Small intestine (tissue), 7 donors: Measurements from ENCODE around the gene USP28. TPM values are rescaled to one million over a fixed set of nuclear protein-coding genes. Genes with fewer than 3 reads are reported as not detected.

Experiments used
- DNase-seq, 2 donors: peaks; one replicate each; pipeline versions ENCODE4 v3.0.0 to v3.0.0-alpha.2; 2013
- FAIRE-seq: peaks from 2 replicates; lab custom pipeline; 2012; peaks lifted over from hg19 to GRCh38; lab: Jason Lieb, UNC
- H3K27ac ChIP-seq, 3 donors: one replicate each; pipeline ENCODE4 v1.5.1; 2013; ENCODE audit warnings: low read length in 2 of 3, mild to moderate bottlenecking in 2 of 3, control low read depth in 1 of 3, inconsistent platforms in 1 of 3, low read depth in 1 of 3, moderate library complexity in 1 of 3
- H3K27me3 ChIP-seq, 3 donors: one replicate each; pipeline ENCODE4 v1.6.1; 2013; ENCODE audit warnings: low read length in 3 of 3, inconsistent platforms in 1 of 3; ENCODE audit not compliant: control insufficient read depth in 3 of 3, insufficient read depth in 3 of 3
- H3K36me3 ChIP-seq, 3 donors: one replicate each; pipeline ENCODE4 v1.6.1; 2013; ENCODE audit warnings: low read length in 3 of 3, inconsistent platforms in 1 of 3, low read depth in 1 of 3, mild to moderate bottlenecking in 1 of 3, moderate library complexity in 1 of 3; ENCODE audit not compliant: control insufficient read depth in 3 of 3, insufficient read depth in 2 of 3
- H3K4me1 ChIP-seq, 3 donors: one replicate each; pipeline ENCODE4 v1.6.1; 2013; ENCODE audit warnings: low read length in 2 of 3, inconsistent platforms in 1 of 3, low read depth in 1 of 3, mild to moderate bottlenecking in 1 of 3, moderate library complexity in 1 of 3; ENCODE audit not compliant: control insufficient read depth in 3 of 3, insufficient read depth in 2 of 3
- H3K4me3 ChIP-seq, 3 donors: one replicate each; pipeline ENCODE4 v1.5.1; 2013; ENCODE audit warnings: low read length in 3 of 3, control low read depth in 1 of 3, inconsistent platforms in 1 of 3, low read depth in 1 of 3, mild to moderate bottlenecking in 1 of 3, moderate library complexity in 1 of 3
- H3K9me3 ChIP-seq, 2 donors: one replicate each; pipeline ENCODE4 v1.6.1; 2013; ENCODE audit warnings: low read depth in 1 of 2, low read length in 1 of 2; ENCODE audit not compliant: control insufficient read depth in 2 of 2, insufficient read depth in 1 of 2
- WGBS, 3 donors: extraction: QIAGEN DNeasy Blood & Tissue Kit; methylation state at CpG; one replicate each; pipeline ENCODE4 v1.1.7; 2013; 5-methylcytosine and 5-hydroxymethylcytosine counted together
- polyA plus RNA-seq, 4 donors: library from polyadenylated mRNA; stranded (reverse) in 3 of 4; unstranded in 1 of 4; fragments of 200-250 nt in 3 of 4; fragments of 120-200 nt in 1 of 4; gene quantifications; one replicate each; pipeline versions ENCODE4 v1.2.1 to v1.2.3, GENCODE V29; 2013
- donor health status: healthy with polysubstance abuse.
- donor health status: control.
- donor health status: control.
- donor health status: Bipolar disorder and iron deficiency.
- donor health status: healthy.

USP28 gene
- polyA plus RNA-seq, 4 donors: 5.1 to 28.9 (median 8.3) TPM

DNA sequence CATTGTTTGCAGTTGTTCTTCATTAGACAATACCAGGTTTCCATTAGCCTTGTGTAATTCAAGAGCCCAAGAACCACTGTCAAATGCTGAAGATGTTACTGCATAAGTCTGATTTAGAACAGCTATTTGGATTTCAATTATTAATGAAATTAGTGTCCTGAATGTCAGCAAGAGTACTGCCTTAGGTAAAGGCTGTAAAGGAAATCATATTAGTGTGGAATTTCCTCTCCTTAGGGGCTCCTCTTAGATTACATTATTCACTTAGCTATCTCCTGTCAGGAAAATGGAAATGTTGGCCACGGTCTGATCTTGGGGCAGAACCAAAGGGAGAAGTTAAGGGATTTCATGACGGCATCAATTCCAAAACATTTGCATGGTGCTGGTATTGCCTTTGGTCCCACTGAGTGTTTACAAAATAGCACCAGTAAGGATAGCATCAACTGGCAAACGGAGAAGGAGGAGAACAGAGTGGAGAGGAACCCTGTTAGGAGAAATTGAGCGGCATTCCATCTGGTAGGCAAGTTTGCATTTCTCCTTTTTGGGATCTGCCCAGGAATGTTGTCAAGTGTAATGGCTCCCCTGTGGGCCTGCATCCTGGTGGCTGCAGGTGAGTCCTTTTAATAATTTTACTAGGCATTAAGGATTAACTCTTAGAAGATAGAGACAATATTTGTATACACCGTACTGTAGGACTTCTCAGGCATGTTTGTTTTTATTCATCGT, 29.2 kb upstream of the USP28 start, which contains the start of gene HTR3B:
Gene HTR3B (plus strand): TSS at position 418 of the 723 bp plus-strand sequence. CDS start 138 bp downstream, at position 556.
- H3K4me1 ChIP-seq: peaks cover 0 to 9% (median 0%) of the 10 kb centered on the region in 3 donors
- H3K9me3 ChIP-seq: peaks cover 0 to 5% of the 10 kb centered on the region in 2 donors
- H3K27ac ChIP-seq: peak within 1 kb of the TSS in 1 of 3 donors; percentile 75
- H3K36me3 ChIP-seq: no peaks in the 10 kb centered on the region
- DNase-seq: no peak
- H3K27me3 ChIP-seq: no peaks in the 10 kb centered on the region
- no peak within 1 kb of the TSS for H3K4me3 ChIP-seq
- WGBS, 3 donors: 71 to 90% (median 89%) methylated on average over 6 of the region's 6 CpGs
- FAIRE-seq: no peak

DNA sequence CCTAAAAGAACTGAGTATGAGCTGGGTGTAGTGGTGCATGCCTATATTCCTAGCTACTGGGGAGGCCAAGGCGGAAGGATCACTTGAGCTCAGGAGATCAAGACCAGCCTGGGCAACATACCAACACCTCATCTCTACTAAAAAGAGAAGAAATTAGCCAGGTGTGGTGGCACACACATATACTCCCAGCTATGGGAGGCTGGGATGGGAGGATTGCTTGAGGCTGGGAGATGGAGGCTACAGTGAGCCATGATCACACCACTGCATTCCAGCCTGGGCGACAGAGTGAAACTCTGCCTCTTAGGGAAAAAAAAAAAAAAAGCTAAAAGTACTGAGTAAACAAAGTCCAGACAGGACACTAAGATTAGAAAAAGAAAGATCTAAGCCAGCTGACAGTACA, 25.8 kb upstream of the USP28 start:
- Histone ChIP-seq H3K4me1 (peaks cover 0 to 3% (median 0%) of the 10 kb centered on the region in 3 donors), H3K27ac (no peak overlapping the region), H3K9me3 (peaks cover 0 to 5% of the 10 kb centered on the region in 2 donors), H3K36me3 (no peaks in the 10 kb centered on the region), H3K4me3 (no peak overlapping the region), H3K27me3 (no peaks in the 10 kb centered on the region)
- no peak for FAIRE-seq
- no peak for DNase-seq
- WGBS, 3 donors: 68 to 73% (median 70%) methylated on average over 2 of the region's 2 CpGs

DNA sequence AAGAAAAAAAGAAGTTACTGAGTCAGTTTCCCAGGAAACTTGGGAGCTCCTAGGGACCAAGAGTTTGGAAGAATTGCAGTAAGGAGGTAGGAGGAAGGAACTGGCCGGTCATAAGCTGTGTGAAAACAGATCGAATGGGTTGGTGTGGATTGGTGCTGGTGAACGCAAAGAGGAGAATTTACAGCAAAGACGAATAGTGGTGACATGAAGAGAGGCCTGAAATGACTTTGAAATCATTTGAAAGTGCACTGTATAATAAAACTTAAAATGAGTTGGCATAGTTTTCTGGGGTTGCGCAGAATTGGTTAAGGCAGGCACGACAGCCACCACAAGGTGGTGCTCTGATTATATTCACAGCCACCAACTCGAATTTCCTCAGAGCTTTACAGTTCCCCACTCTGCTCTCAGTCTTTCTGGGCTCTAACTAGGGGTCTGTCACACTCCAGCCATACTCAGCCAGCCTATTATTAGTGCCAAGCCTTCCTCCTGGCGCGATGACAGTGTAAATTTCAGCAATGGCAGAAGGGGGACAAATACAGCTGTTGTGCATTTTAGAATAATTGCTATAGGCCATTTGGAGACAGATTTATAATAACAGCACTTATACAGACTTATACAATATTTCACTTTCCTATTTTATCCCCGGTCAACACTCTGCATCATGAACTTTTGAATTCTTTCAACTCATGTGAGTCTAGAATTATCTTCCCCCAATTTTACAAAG, 20.9 kb upstream of the USP28 start:
- Histone ChIP-seq H3K27me3 (no peaks in the 10 kb centered on the region), H3K9me3 (peaks cover 0 to 5% of the 10 kb centered on the region in 2 donors), H3K36me3 (no peaks in the 10 kb centered on the region), H3K4me3 (no peak overlapping the region), H3K4me1 (no peaks in the 10 kb centered on the region), H3K27ac (no peak overlapping the region)
- DNase-seq (peak; percentile 53 to 64), FAIRE-seq (no peak)
- 25 to 28% (median 26%) methylated on average over 10 of the region's 10 CpGs for WGBS, 3 donors

DNA sequence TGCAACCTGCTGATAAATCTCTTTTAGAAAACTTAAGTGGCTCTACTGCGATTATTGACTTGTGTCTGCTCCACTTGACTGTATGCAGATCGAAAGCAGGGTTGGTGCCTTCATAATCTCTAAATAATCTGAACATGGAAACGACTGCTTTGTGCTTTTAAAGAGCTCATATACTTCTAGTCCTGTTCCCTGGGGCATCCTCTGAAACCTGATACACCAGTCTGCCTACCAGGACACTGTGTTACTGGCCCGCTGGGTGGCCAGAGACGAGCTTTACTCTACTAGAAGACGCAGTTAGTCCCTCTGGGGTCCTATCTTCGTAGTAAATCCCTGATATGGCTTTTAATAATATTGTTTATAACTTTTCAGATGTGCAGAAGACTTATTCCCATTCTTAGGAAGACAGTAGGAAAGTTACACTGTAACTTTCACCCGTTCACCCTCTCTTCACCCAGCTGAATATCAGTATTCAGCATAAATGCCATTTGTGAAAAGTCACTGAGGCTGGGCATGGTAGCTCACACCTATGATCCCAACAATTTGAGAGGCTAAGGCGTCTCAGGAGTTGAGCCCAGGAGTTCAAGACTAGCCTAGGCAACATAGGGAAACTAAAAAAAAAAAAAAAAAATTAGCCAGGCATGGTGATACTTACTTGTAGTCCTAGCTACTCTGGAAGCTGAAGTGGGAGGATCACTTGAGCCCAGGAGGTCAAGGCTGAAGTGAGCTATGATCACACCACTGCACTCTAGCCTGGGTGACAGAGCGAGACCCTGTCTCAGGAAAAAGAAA, 20.2 kb upstream of the USP28 start:
- FAIRE-seq (no peak), DNase-seq (no peak)

DNA sequence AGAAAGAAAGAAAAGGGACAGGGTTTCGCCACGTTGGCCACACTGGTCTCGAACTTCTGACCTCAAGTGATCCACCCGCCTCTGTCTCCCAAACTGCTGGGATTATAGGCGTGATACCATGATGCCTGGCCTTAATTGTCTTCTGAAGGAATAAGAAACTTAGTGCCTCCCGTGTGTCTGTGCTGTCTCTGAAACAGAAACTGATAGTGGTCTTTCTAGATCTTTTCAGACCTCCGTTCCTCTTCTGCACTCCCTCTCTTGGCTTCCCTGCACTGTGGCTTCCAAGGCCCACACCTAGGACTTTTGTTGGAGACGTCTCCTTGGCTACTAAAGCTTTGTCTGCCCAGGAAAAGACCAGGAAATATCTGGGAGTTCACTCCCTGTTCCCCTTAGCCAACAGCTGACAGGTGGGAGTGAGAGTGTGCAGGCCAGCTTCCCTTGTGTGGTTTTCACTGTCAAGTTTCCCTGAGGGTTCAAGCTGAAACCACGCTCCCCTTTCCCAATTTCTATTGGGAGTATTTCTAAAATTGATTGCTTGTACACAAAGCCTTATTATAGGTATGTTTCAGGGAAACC, 19.1 kb upstream of the USP28 start:
- no peaks in the 10 kb centered on the region for H3K4me1 ChIP-seq
- H3K36me3 ChIP-seq: no peaks in the 10 kb centered on the region
- H3K4me3 ChIP-seq: no peak overlapping the region
- H3K27me3 ChIP-seq: no peaks in the 10 kb centered on the region
- FAIRE-seq (no peak), DNase-seq (no peak)
- WGBS, 3 donors: 51 to 61% (median 59%) methylated on average over 9 of the region's 9 CpGs
- H3K27ac ChIP-seq: no peak overlapping the region
- H3K9me3 ChIP-seq: no peaks in the 10 kb centered on the region

More for the DNA sequence above, 20.2 kb upstream of the USP28 start:
- no peaks in the 10 kb centered on the region for H3K9me3 ChIP-seq
- H3K27ac ChIP-seq: no peak overlapping the region
- H3K27me3 ChIP-seq: no peaks in the 10 kb centered on the region
- WGBS, 3 donors: 70 to 72% (median 70%) methylated on average over 10 of the region's 10 CpGs
- no peak overlapping the region for H3K4me3 ChIP-seq
- H3K4me1 ChIP-seq: no peaks in the 10 kb centered on the region
- no peaks in the 10 kb centered on the region for H3K36me3 ChIP-seq

DNA sequence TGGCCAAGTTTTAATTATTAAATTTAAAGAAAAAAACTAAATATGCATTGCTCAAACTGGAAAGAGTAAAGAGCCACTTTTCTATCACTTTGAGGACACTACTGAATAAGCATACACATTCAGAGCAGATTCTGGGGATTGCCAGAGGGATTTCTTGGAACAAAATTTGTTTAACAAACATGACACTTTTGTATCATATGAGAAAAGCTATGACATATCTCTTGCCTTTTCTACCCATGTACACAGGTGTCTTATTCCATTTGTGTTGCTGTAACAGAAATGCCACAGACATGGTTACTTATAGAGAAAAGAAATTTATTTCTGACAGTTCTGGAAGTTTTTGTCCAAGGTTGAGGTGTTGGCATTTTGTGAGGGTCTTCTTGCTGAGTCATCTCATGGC, 13.5 kb upstream of the USP28 start:
- Histone ChIP-seq H3K9me3 (no peaks in the 10 kb centered on the region), H3K36me3 (no peaks in the 10 kb centered on the region), H3K27me3 (no peaks in the 10 kb centered on the region), H3K27ac (no peak overlapping the region), H3K4me1 (no peaks in the 10 kb centered on the region), H3K4me3 (no peak overlapping the region)
- no peak for FAIRE-seq
- DNase-seq: no peak

DNA sequence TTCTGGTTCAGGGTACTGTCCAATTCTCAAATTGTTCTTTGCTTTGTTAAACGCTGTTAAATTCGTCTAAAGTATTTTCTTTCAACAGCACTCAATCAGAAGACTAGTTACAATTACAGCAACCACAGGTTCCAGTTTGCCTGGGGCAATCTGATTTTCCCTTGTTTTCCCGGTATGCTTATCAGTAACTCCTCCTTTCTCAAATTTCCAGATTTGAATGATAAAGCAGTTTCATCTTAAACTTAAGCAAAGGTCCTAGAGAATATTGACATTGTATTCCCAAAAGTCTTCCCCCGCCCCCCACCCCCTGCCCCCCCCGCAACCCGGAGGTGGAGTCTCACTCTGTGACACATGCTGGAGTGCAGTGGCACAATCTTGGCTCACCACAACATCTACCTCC, 10.5 kb upstream of the USP28 start:
- no peaks in the 10 kb centered on the region for H3K27me3 ChIP-seq
- H3K4me1 ChIP-seq: no peaks in the 10 kb centered on the region
- no peaks in the 10 kb centered on the region for H3K36me3 ChIP-seq
- H3K9me3 ChIP-seq: no peaks in the 10 kb centered on the region
- 43 to 77% (median 66%) methylated on average over 6 of the region's 6 CpGs for WGBS, 3 donors
- H3K4me3 ChIP-seq: no peak overlapping the region
- FAIRE-seq (no peak), DNase-seq (no peak)
- no peak overlapping the region for H3K27ac ChIP-seq

DNA sequence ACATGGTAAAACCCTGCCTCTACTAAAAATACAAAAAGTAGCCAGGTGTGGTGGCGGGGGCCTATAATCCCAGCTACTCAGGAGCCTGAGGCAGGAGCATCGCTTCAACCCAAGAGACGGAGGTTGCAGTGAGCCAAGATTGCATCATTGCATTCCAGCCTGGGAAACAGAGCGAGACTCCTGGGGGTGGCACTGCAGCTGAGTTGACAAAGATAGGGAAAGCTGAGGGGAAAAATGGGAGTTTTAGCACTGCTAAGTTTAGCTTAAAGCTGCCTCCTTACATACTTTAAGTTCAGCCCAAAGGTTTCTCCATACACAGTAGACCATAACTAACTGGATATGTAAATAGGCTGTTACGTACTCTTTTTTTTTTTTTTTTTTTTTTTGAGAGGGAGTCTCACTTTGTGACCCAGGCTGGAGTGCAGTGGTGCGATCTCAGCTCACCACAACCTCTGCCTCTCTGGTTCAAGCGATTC, 9.0 kb upstream of the USP28 start:
- no peaks in the 10 kb centered on the region for H3K36me3 ChIP-seq
- H3K9me3 ChIP-seq: peaks cover 0 to 8% of the 10 kb centered on the region in 2 donors
- no peak for FAIRE-seq
- no peaks in the 10 kb centered on the region for H3K4me1 ChIP-seq
- H3K27me3 ChIP-seq: no peaks in the 10 kb centered on the region
- 78 to 90% (median 86%) methylated on average over 7 of the region's 7 CpGs for WGBS, 3 donors
- no peak overlapping the region for H3K4me3 ChIP-seq
- DNase-seq: no peak
- H3K27ac ChIP-seq: no peak overlapping the region
